SK-N-SH (cell line): ENCODE data around the gene KIF27. TPM values are rescaled to one million over a fixed set of nuclear protein-coding genes. Genes with fewer than 3 reads are reported as not detected.
A peak's percentile ranks its signal among the peaks of the same experiment; 100 is the strongest.

Source experiments
- CTCF ChIA-PET: fragments of 300-600, 350-600 bp; formaldehyde crosslinking; extraction: SDS; loops from one replicate; lab custom pipeline; 2021; lab: Yijun Ruan, JAX
- POLR2A ChIA-PET: fragments of 350-600 bp; sonication (Branson Sonifier 250); formaldehyde crosslinking; extraction: SDS; loops from one replicate; lab custom pipeline; 2020; ENCODE audit warnings: antibody characterized with exemption, inconsistent platforms; lab: Yijun Ruan, JAX
- DNase-seq: peaks from one replicate; pipeline ENCODE4 v3.0.0; 2012
- H2AFZ ChIP-seq: fragments of 200-600 bp; sonication (generic); 2 replicates; pipeline ENCODE4 v1.8.1; 2016; ENCODE audit warnings: antibody characterized with exemption, mild to moderate bottlenecking, low read depth
- H3F3A ChIP-seq: fragments of 200-600 bp; sonication (generic); replicated peaks from 2 replicates; pipeline ENCODE3; 2016; ENCODE audit warnings: antibody characterized with exemption, mild to moderate bottlenecking; ENCODE audit not compliant: insufficient read depth
- H3K27ac ChIP-seq, 2 experiments: fragments of 200-500 bp in 1 of 2; fragments of 200-600 bp in 1 of 2; sonication (Bioruptor generic) in 1 of 2; sonication (generic), shearing (Covaris generic) in 1 of 2; 2 replicates each; pipeline versions ENCODE4 v1.5.1 to v1.6.1; 2014 to 2016; ENCODE audit warnings: low read depth in 2 of 2, inconsistent platforms in 1 of 2, low read length in 1 of 2, mild to moderate bottlenecking in 1 of 2, mixed read lengths in 1 of 2
- H3K27me3 ChIP-seq: fragments of 200-600 bp; sonication (generic), shearing (Covaris generic); 2 replicates; pipeline ENCODE4 v1.6.1; 2016; ENCODE audit warnings: mixed run types; ENCODE audit not compliant: insufficient read depth
- H3K36me3 ChIP-seq, 2 experiments: fragments of 200-500 bp in 1 of 2; fragments of 200-600 bp in 1 of 2; sonication (Bioruptor generic) in 1 of 2; sonication (generic) in 1 of 2; replicated peaks in 1 of 2; 2 replicates each; pipeline versions ENCODE3 to v1.5.1; 2014 to 2016; ENCODE audit warnings: low read length in 1 of 2, mild to moderate bottlenecking in 1 of 2; ENCODE audit not compliant: insufficient read depth in 2 of 2, control insufficient read depth in 1 of 2
- H3K4me1 ChIP-seq, 2 experiments: fragments of 200-500 bp in 1 of 2; fragments of 200-600 bp in 1 of 2; sonication (Bioruptor generic) in 1 of 2; sonication (generic), shearing (Covaris generic) in 1 of 2; 2 replicates each; pipeline versions ENCODE4 v1.5.1 to v1.6.1; 2014 to 2016; ENCODE audit warnings: low read depth in 1 of 2, low read length in 1 of 2, mixed run types in 1 of 2; ENCODE audit not compliant: insufficient read depth in 2 of 2, control insufficient read depth in 1 of 2
- H3K4me2 ChIP-seq: fragments of 200-600 bp; sonication (generic), shearing (Covaris generic); 2 replicates; pipeline ENCODE4 v1.6.1; 2017; ENCODE audit warnings: mixed run types
- H3K4me3 ChIP-seq, 2 experiments: fragments of 200-500 bp in 1 of 2; fragments of 200-600 bp in 1 of 2; sonication (Bioruptor generic) in 1 of 2; sonication (generic), shearing (Covaris generic) in 1 of 2; 2 replicates each; pipeline versions ENCODE4 v1.5.1 to v1.8.1; 2014 to 2016; ENCODE audit warnings: low read depth in 2 of 2, inconsistent platforms in 1 of 2, low read length in 1 of 2, mild to moderate bottlenecking in 1 of 2, mixed read lengths in 1 of 2, moderate library complexity in 1 of 2
- H3K79me2 ChIP-seq: fragments of 200-600 bp; sonication (generic); 2 replicates; pipeline ENCODE4 v1.8.1; 2017; ENCODE audit warnings: mild to moderate bottlenecking; ENCODE audit not compliant: insufficient read depth
- H3K9ac ChIP-seq: fragments of 200-600 bp; sonication (generic); 2 replicates; pipeline ENCODE4 v1.6.1; 2017; ENCODE audit warnings: mixed run types
- H3K9me2 ChIP-seq: fragments of 200-600 bp; sonication (generic); 2 replicates; pipeline ENCODE4 v1.6.1; 2017; ENCODE audit warnings: mixed run types
- H3K9me3 ChIP-seq: fragments of 200-600 bp; sonication (generic); 2 replicates; pipeline ENCODE4 v1.6.1; 2017; ENCODE audit warnings: mixed run types, mild to moderate bottlenecking, moderate library complexity
- H4K20me1 ChIP-seq: fragments of 200-600 bp; sonication (generic); 2 replicates; pipeline ENCODE4 v1.6.1; 2017; ENCODE audit warnings: mild to moderate bottlenecking, mixed run types; ENCODE audit not compliant: insufficient read depth
- CHD2 ChIP-seq: fragments of 150-350 bp; IDR thresholded peaks from 2 replicates; pipeline ENCODE4 v1.6.1; 2018; ENCODE audit warnings: low read length; ENCODE audit not compliant: partially characterized antibody
- ELF1 ChIP-seq: IDR thresholded peaks from 2 replicates; pipeline ENCODE4 v1.4.0; 2012
- FOSL2 ChIP-seq: IDR thresholded peaks from 2 replicates; pipeline ENCODE4 v1.4.0; 2012; ENCODE audit warnings: low read depth, mild to moderate bottlenecking, moderate library complexity, borderline replicate concordance
- FOXM1 ChIP-seq: IDR thresholded peaks from 2 replicates; pipeline ENCODE4 v1.4.0; 2012; ENCODE audit warnings: low read depth, mild to moderate bottlenecking
- RAD21 ChIP-seq: IDR thresholded peaks from 2 replicates; pipeline ENCODE4 v1.6.1; 2012; ENCODE audit warnings: mild to moderate bottlenecking, low read length
- RCOR1 ChIP-seq: fragments of 150-350 bp; IDR thresholded peaks from 2 replicates; pipeline ENCODE4 v1.6.1; 2017; ENCODE audit warnings: antibody characterized with exemption, low read length
- RFX5 ChIP-seq: IDR thresholded peaks from 2 replicates; pipeline ENCODE4 v1.6.1; 2012; ENCODE audit warnings: mild to moderate bottlenecking, improper control_type of control experiment, low read length
- SIN3A ChIP-seq: IDR thresholded peaks from 2 replicates; pipeline ENCODE4 v1.6.1; 2012; ENCODE audit warnings: low read depth, mild to moderate bottlenecking, low read length, moderate library complexity, borderline replicate concordance
- SMC3 ChIP-seq: IDR thresholded peaks from 2 replicates; pipeline ENCODE4 v1.6.1; 2012; ENCODE audit warnings: low read depth, low read length, improper control_type of control experiment
- TAF1 ChIP-seq: IDR thresholded peaks from 2 replicates; pipeline ENCODE4 v1.6.1; 2012; ENCODE audit warnings: low read depth, mild to moderate bottlenecking, low read length, moderate library complexity, borderline replicate concordance
- TCF12 ChIP-seq: IDR thresholded peaks from 2 replicates; pipeline ENCODE4 v1.4.0; 2012
- TEAD4 ChIP-seq: IDR thresholded peaks from 2 replicates; pipeline ENCODE4 v1.4.0; 2012; ENCODE audit warnings: mild to moderate bottlenecking, borderline replicate concordance; ENCODE audit not compliant: insufficient read depth
- YY1 ChIP-seq: IDR thresholded peaks from 2 replicates; pipeline ENCODE4 v1.4.0; 2012; ENCODE audit warnings: low read depth, mild to moderate bottlenecking
- WGBS: methylation state at CpG from one replicate; pipeline ENCODE4 v1.1.6; 2017; ENCODE audit warnings: low lambda C conversion rate; 5-methylcytosine and 5-hydroxymethylcytosine counted together
- polyA plus RNA-seq, 3 experiments: library from polyadenylated mRNA; depleted of rRNA; stranded (reverse); fragments of >200 nt; gene quantifications; 2 replicates each; pipeline ENCODE4 v1.2.3, GENCODE V29; 2012
- TF ChIP-seq, protein P1 (sequence below): fragments of 150-350 bp; IDR thresholded peaks from 2 replicates; pipeline ENCODE4 v1.6.1; 2017; ENCODE audit warnings: antibody characterized with exemption, low read length, low read depth, borderline replicate concordance
- TF ChIP-seq, protein P2 (sequence below): fragments of 200-600 bp; sonication (generic); IDR thresholded peaks from 2 replicates; pipeline ENCODE4 v1.6.1; 2017; ENCODE audit warnings: antibody characterized with exemption, mild to moderate bottlenecking, moderate library complexity
- TF ChIP-seq, protein P3 (sequence below): IDR thresholded peaks from 2 replicates; pipeline ENCODE4 v1.4.0; 2012; ENCODE audit warnings: low read depth, borderline replicate concordance

Gene KIF27
- polyA plus RNA-seq, 1 of the 3 experiments (the other 2 are of a cell fraction), result 0.81 TPM

DNA sequence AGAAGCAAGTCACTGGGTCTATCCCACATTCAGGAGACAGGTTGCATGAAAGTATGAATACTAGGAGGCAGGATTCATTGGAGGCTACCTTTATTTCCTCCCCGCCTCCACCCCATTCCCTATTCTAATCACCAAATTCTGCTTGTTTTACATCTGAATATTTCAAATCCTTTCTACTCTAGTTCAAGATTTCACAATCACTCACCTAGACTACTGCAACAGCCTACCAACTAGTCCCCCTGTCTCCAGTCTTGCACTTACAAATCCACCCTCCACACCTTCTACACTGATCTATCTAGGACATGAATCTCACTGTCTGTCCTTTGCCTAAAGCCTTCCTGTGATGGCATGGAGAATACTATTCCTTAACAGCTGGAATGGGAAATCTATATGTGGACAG lies 6.4 kb upstream of the KIF27 start:
- H2AFZ ChIP-seq, result no peak overlapping the region
- no peaks in the 10 kb centered on the region for H3K9me2 ChIP-seq
- H3K4me1 ChIP-seq, result no peaks in the 10 kb centered on the region
- no peak overlapping the region for H3K4me3 ChIP-seq
- WGBS, result 96% methylated on average over 1 of the region's 1 CpG
- TF ChIP-seq SIN3A (no peak), RCOR1 (no peak), RFX5 (no peak), TEAD4 (no peak), YY1 (no peak), FOXM1 (no peak), ELF1 (no peak), FOSL2 (no peak), TAF1 (no peak)
- TF ChIP-seq, protein P1, sequence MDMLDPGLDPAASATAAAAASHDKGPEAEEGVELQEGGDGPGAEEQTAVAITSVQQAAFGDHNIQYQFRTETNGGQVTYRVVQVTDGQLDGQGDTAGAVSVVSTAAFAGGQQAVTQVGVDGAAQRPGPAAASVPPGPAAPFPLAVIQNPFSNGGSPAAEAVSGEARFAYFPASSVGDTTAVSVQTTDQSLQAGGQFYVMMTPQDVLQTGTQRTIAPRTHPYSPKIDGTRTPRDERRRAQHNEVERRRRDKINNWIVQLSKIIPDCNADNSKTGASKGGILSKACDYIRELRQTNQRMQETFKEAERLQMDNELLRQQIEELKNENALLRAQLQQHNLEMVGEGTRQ, result no peak
- no peaks in the 10 kb centered on the region for H3K27me3 ChIP-seq
- CTCF ChIA-PET, result interaction anchor here (0.9 to 2.3 kb wide), 3 partner anchors 10 to 346 kb away, joined by 3 to 8 read pairs (median 8); no protein-coding TSS in a partner anchor
- POLR2A ChIA-PET, result no interaction called here
- no peak overlapping the region for H3K4me2 ChIP-seq
- no peaks in the 10 kb centered on the region for H3F3A ChIP-seq
- H4K20me1 ChIP-seq, result no peaks in the 10 kb centered on the region
- no peaks in the 10 kb centered on the region for H3K9me3 ChIP-seq
- no peaks in the 10 kb centered on the region for H3K36me3 ChIP-seq
- no peaks in the 10 kb centered on the region for H3K79me2 ChIP-seq
- DNase-seq, result no peak
- no peak overlapping the region for H3K27ac ChIP-seq
- H3K9ac ChIP-seq, result no peak overlapping the region

DNA sequence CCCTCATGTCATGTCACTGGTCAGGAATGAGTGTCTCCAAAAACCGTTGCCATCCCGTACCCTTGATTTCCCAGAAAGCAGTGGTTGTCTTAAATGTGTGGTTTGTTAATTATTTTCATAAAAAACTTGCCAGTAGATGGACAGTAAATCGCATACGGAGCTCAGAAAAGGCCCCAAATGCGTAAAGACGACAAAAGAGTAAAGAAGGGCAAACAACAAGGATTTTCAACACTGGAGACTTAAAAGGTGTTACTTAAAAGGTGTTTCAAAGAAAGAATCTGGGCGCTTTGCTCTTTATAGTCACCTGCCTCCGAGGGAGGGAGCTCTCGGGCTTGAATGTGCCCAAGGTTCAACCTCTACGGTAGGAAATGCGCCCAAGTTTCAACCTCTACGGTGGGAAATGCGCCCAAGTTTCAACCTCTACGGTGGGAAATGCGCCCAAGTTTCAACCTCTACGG lies 734 bp downstream of the KIF27 start:
- Histone ChIP-seq H3F3A (peaks cover 16% of the 10 kb centered on the region), H3K4me2 (peak overlapping the region; percentile 91), H3K9me3 (no peaks in the 10 kb centered on the region), H4K20me1 (no peaks in the 10 kb centered on the region), H3K9ac (peak overlapping the region; percentile 94), H2AFZ (peak overlapping the region; percentile 53), H3K79me2 (peaks cover 18% of the 10 kb centered on the region), H3K36me3 (peaks cover 0 to 9% of the 10 kb centered on the region in 2 experiments), H3K4me1 (peaks cover 3 to 7% of the 10 kb centered on the region in 2 experiments; a peak in 3 of 4 replicates), H3K4me3 (peak overlapping the region; percentile 54 to 81), H3K27ac (peak overlapping the region; percentile 85 to 88), H3K9me2 (no peaks in the 10 kb centered on the region), H3K27me3 (no peaks in the 10 kb centered on the region)
- POLR2A ChIA-PET, result interaction anchor here (0.7 to 2.0 kb wide), 3 partner anchors 60 to 852 kb away, joined by 3 to 14 read pairs (median 5); partner anchors contain the start of genes HNRNPK and RMI1
- 4% methylated on average over 12 of the region's 16 CpGs for WGBS
- DNase-seq, result peak; percentile 11
- CTCF ChIA-PET, result interaction anchor here (0.6 to 5.3 kb wide), 21 partner anchors 8 to 1730 kb away, joined by 3 to 31 read pairs (median 5); no protein-coding TSS in a partner anchor
- TF ChIP-seq TCF12 (peak; percentile 12; the same call in 1 of the 2 replicates), SMC3 (peak; percentile 28; the same call in 1 of the 2 replicates), FOSL2 (no peak), CHD2 (no peak), RAD21 (peak; percentile 48)
- TF ChIP-seq, protein P2, sequence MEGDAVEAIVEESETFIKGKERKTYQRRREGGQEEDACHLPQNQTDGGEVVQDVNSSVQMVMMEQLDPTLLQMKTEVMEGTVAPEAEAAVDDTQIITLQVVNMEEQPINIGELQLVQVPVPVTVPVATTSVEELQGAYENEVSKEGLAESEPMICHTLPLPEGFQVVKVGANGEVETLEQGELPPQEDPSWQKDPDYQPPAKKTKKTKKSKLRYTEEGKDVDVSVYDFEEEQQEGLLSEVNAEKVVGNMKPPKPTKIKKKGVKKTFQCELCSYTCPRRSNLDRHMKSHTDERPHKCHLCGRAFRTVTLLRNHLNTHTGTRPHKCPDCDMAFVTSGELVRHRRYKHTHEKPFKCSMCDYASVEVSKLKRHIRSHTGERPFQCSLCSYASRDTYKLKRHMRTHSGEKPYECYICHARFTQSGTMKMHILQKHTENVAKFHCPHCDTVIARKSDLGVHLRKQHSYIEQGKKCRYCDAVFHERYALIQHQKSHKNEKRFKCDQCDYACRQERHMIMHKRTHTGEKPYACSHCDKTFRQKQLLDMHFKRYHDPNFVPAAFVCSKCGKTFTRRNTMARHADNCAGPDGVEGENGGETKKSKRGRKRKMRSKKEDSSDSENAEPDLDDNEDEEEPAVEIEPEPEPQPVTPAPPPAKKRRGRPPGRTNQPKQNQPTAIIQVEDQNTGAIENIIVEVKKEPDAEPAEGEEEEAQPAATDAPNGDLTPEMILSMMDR, result peak; percentile 52
- TF ChIP-seq, protein P3, sequence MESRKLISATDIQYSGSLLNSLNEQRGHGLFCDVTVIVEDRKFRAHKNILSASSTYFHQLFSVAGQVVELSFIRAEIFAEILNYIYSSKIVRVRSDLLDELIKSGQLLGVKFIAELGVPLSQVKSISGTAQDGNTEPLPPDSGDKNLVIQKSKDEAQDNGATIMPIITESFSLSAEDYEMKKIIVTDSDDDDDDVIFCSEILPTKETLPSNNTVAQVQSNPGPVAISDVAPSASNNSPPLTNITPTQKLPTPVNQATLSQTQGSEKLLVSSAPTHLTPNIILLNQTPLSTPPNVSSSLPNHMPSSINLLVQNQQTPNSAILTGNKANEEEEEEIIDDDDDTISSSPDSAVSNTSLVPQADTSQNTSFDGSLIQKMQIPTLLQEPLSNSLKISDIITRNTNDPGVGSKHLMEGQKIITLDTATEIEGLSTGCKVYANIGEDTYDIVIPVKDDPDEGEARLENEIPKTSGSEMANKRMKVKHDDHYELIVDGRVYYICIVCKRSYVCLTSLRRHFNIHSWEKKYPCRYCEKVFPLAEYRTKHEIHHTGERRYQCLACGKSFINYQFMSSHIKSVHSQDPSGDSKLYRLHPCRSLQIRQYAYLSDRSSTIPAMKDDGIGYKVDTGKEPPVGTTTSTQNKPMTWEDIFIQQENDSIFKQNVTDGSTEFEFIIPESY, result 0 out of 2 replicates have a peak, but pooled peaks have one; percentile 33
